Measurements from ENCODE around the gene GDA. TPM values are rescaled to one million over a fixed set of nuclear protein-coding genes. Genes with fewer than 3 reads are reported as not detected.
A peak's percentile ranks its signal among the peaks of the same experiment; 100 is the strongest.

Gene GDA
- total RNA-seq, 1 donor from 2014 or later = 3.1 TPM

GRCh38 chr9:72199238-72199637, 50.0 kb downstream of the GDA start:
- ATAC-seq = no peak
- intact Hi-C loops (cut with DNase I) = no loop called here
- DNase-seq (ENCODE audit: missing footprints) = no peak

GRCh38 chr9:72200452-72200851, 51.2 kb downstream of the GDA start:
- ATAC-seq = no peak
- intact Hi-C loops (cut with DNase I) = no loop called here
- DNase-seq (ENCODE audit: missing footprints) = no peak

DNA sequence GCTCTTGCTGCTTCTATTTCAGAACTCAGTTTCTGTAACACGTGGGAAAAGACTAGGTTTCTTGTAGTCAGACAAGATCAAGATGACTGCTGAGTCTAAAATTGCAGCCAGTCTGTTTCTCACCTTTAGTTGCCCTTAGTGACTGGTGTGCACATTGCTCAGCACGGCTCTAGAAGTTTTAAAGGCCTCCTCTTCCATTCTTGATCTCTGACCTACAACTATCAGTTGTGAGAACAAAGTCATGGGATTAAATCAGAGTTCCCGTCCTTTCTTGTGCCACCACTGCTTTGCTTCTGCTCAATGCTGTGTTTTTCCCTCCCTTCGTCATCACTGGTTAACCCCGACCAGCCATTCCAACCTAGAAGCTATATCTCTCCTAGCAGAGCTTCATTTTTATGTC, 52.8 kb downstream of the GDA start:
- no peak for DNase-seq (ENCODE audit: missing footprints)
- ATAC-seq = no peak
- intact Hi-C loops (cut with DNase I) = no loop called here

GRCh38 chr9:72203205-72203803, 54.1 kb downstream of the GDA start:
- DNase-seq (ENCODE audit: missing footprints) (no peak), ATAC-seq (no peak)
- intact Hi-C loops (cut with DNase I) = no loop called here

DNA sequence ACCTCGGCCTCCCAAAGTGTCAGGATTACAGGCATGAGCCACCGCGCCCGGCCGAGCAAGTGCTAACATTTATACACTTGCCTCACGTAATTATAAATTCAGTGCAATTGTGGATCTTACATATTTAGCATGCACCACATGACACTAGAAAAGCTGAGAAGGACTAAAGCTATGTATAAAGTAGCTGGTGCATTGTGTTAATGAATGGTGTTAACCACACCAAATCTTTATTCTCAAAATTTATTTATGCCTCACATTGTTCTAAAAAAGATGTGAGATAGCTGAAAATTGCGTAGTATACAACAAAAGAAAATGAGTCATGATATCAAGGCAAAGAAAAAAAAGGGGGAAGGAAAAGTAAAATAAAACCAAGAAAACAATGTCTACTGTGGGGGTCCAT, 54.8 kb downstream of the GDA start:
- ATAC-seq (no peak), DNase-seq (ENCODE audit: missing footprints) (no peak)
- intact Hi-C loops (cut with DNase I) = no loop called here

DNA sequence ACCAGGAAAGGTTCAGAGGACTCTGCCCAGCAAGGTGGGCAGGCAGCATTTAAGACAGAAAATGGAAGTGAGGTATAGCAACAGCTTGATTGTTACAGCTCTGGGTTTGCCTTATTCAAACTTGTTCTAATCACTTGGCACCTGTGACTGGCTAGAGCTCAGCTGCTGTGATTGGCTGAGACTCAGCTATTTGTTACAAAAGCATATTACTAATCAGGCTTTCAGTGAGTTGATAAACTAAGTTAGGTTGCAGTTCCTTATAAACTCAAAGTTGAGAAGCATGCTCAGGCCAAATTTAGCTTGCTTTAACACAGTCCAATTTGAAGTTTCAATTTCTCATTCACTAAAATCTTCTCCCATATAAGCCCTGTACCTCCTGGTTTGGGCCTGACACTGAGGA, 56.3 kb downstream of the GDA start:
- intact Hi-C loops (cut with DNase I) = no loop called here
- peak; percentile 60 for ATAC-seq
- DNase-seq (ENCODE audit: missing footprints) = no peak

DNA sequence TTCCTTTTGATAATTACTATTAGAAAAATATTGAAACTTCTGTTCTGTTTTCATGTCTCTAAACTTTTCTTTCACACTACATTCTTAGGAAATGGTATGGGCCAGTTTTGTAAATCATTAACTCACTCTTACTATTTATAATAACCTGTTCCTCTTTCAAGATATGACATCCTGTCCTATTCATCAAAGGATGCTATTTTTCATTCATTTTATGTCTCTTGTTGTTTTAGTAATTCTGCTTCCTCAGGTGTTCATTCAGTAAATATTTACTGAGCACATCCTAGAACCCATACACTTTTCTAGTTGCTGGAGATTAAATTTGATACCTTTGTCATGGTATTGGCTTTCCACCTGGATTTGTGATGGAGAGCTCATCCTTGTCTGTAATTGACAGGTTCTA, 58.0 kb downstream of the GDA start:
- ATAC-seq = no peak
- no peak for DNase-seq (ENCODE audit: missing footprints)
- intact Hi-C loops (cut with DNase I) = no loop called here

- ATAC-seq = no peak
- intact Hi-C loops (cut with DNase I) = no loop called here
- DNase-seq (ENCODE audit: missing footprints) = no peak
These were observed 61.3 kb downstream of the GDA start for GRCh38 chr9:72210522-72210921.

- DNase-seq (ENCODE audit: missing footprints) = no peak
- intact Hi-C loops (cut with DNase I) = no loop called here
These were observed 61.8 kb downstream of the GDA start for GRCh38 chr9:72211047-72211446.

DNA sequence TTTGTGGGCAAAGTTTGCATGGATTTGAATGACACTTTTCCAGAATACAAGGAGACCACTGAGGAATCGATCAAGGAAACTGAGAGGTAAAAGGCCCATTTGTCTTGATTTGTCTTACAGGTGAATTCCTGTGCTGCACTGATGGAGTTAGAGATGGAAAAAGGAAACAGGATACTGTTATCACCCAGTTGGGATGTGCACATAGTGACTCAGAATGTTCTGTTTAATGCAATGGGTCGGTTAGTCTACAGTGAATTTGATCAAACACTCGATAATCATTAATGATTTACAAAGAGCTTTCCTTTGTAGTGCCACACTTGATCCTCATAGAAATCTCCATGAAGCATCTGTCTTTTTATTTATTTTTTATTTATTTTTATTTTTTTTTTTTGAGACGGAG, 64.7 kb downstream of the GDA start:
- intact Hi-C loops (cut with DNase I) = no loop called here
- ATAC-seq (no peak), DNase-seq (ENCODE audit: missing footprints) (no peak)

More at GRCh38 chr9:72211047-72211446, 61.8 kb downstream of the GDA start:
- ATAC-seq = no peak

GRCh38 chr9:72217306-72217842, 68.1 kb downstream of the GDA start:
- no peak for DNase-seq (ENCODE audit: missing footprints)
- intact Hi-C loops (cut with DNase I) = no loop called here
- no peak for ATAC-seq

DNA sequence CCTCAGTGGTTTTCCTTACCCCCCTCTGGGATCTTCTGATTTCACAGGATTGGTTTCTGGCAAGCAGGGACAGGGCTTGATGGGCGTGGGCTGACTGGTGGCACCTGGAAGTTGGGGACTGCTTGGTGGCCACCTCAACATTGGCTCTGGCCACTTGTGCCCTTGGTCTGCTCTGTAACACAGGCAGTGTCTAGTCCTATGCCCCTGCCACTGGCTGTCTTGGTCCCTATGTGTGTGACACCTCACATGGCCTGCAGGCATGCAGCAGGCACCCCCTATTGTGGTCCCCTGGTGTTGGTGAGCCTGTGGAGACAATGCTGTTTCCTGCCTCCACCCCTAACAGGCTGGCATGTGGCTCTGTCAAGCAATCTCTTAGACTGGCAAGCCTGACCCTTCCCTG, 71.3 kb downstream of the GDA start:
- ATAC-seq (no peak), DNase-seq (ENCODE audit: missing footprints) (no peak)
- intact Hi-C loops (cut with DNase I) = no loop called here

GRCh38 chr9:72226146-72226812, 77.0 kb downstream of the GDA start:
- DNase-seq (ENCODE audit: missing footprints) (no peak), ATAC-seq (no peak)
- intact Hi-C loops (cut with DNase I) = no loop called here

DNA sequence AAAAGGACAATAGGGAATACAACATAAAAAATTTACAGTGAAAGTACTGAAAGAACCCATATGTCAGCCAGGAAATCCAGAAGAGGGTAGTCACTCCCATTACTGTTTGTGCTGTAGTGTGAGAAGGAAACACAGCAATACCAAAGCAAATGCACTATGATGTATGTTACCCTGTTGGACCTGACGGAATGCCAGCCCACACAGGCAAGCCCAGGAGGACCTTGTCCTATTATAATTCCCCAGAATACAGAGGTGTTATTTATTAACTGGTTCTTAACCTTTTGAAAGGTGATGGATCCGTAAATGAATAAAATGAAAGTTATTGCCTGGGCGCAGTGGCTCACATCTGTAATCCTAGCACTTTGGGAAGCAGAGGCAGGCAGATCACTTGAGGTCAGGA, 79.0 kb downstream of the GDA start:
- no peak for ATAC-seq
- intact Hi-C loops (cut with DNase I) = no loop called here
- no peak for DNase-seq (ENCODE audit: missing footprints)

GRCh38 chr9:72232778-72233177, 83.5 kb downstream of the GDA start:
- no peak for DNase-seq (ENCODE audit: missing footprints)
- intact Hi-C loops (cut with DNase I) = no loop called here

GRCh38 chr9:72247549-72247948, 98.3 kb downstream of the GDA start:
- intact Hi-C loops (cut with DNase I) = no loop called here
- ATAC-seq (no peak), DNase-seq (ENCODE audit: missing footprints) (no peak)

More at GRCh38 chr9:72232778-72233177, 83.5 kb downstream of the GDA start:
- ATAC-seq = no peak

- intact Hi-C loops (cut with DNase I) = no loop called here
- DNase-seq (ENCODE audit: missing footprints) (no peak), ATAC-seq (no peak)
These were observed 102.3 kb downstream of the GDA start for GRCh38 chr9:72251589-72251988.

DNA sequence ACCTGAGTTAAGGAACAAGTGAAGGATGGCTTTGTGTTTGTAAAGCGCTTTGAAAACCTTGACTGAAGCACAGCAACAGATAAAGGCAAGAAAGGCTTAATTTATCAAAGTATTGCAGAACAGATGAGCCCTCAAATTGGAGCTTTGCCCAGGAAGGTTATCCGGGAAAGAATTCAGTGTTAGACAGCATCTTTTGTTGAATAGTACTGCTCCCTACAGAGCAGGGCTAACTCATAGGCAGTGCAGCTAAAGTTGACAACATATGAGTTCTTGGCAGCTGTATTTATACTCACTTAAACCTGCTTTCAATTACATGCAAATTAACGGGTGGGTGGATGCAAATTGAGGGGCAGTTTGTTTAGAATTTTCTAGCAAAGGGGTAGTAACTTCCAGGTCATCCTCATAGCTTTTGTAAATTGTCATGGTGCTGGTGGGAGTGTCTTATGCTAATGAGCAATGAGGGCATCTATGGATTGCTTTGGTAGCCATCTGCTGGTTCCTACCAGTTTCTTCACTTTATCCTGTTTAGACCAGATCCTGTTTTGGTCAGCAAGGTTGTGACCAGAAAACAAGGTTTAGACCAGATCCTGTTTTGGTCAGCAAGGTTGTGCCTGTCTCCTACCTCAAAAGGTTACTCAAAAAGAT, 105.8 kb downstream of the GDA start:
- intact Hi-C loops (cut with DNase I) = no loop called here
- ATAC-seq = no peak

DNA sequence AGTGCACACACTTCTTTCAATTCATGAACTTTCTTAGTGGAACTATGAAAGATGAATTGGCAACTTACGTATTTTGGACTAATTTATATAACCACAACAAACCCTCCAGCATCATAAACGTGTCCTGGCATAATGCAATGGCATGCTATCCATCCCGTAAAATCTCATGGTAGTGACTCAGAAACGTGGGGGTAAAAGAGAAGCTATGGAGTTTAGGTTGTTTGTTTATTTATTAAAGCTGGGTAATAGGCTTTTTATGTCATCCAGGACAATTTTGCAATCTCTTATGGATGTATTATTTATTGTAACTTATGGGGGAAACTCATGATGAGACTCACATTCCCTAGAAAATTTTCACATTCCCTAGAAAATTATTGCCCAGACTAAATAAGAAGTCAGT, 106.3 kb downstream of the GDA start:
- intact Hi-C loops (cut with DNase I) = no loop called here
- ATAC-seq (no peak), DNase-seq (ENCODE audit: missing footprints) (no peak)

More for the DNA sequence above, 105.8 kb downstream of the GDA start:
- no peak for DNase-seq (ENCODE audit: missing footprints)

GRCh38 chr9:72256931-72257330, 107.7 kb downstream of the GDA start:
- DNase-seq (ENCODE audit: missing footprints) (no peak), ATAC-seq (no peak)

More at GRCh38 chr9:72256931-72257330, 107.7 kb downstream of the GDA start:
- intact Hi-C loops (cut with DNase I) = no loop called here

Data from Right ventricle myocardium inferior (tissue), 1 donor.